Measurements from ENCODE around the gene PRRC2B.
"Not testable (repeated sequence)": the region's sequence is repeated elsewhere in the genome, so short reads cannot be mapped to it uniquely, and the experiment has no call there.

Gene PRRC2B

GRCh38 chr9:131491001-131491710, 97.3 kb downstream of the PRRC2B start:
- no peak for DNase-seq

GRCh38 chr9:131492070-131492469, 98.2 kb downstream of the PRRC2B start:
- DNase-seq: no peak

- DNase-seq: no peak
Observed at GRCh38 chr9:131494296-131494870, 100.5 kb downstream of the PRRC2B start.

- no peak for DNase-seq
Observed at GRCh38 chr9:131495785-131496184, 101.9 kb downstream of the PRRC2B start.

- no peak for DNase-seq
Observed at GRCh38 chr9:131496844-131497405, 103.0 kb downstream of the PRRC2B start.

GRCh38 chr9:131499254-131499767, 105.4 kb downstream of the PRRC2B start:
- no peak for DNase-seq

GRCh38 chr9:131500377-131500776, 106.5 kb downstream of the PRRC2B start:
- no peak for DNase-seq

- no peak for DNase-seq
Observed at GRCh38 chr9:131500939-131501541, 107.2 kb downstream of the PRRC2B start.

GRCh38 chr9:131502781-131503625, 109.1 kb downstream of the PRRC2B start, which contains the start of gene POMT1:
TSS of gene POMT1 (plus strand) at chr9:131502918. CDS start at chr9:131504219, 1,301 bp downstream.
- peak; percentile 91 to 95 (median 93) for DNase-seq

- peak; percentile 70 to 76 (median 74) for DNase-seq
Observed at GRCh38 chr9:131503626-131504465, 110.0 kb downstream of the PRRC2B start.

GRCh38 chr9:131505012-131505411, 111.1 kb downstream of the PRRC2B start:
- no peak for DNase-seq

- peak in 2 of 3 donors; percentile 15 to 45 for DNase-seq
Observed at GRCh38 chr9:131511416-131511815, 117.5 kb downstream of the PRRC2B start.

GRCh38 chr9:131511880-131512279, 118.0 kb downstream of the PRRC2B start:
- no peak for DNase-seq

GRCh38 chr9:131513177-131513576, 119.3 kb downstream of the PRRC2B start:
- no peak for DNase-seq

GRCh38 chr9:131515559-131516031, 121.7 kb downstream of the PRRC2B start:
- DNase-seq: not testable (repeated sequence)

GRCh38 chr9:131516100-131516499, 122.2 kb downstream of the PRRC2B start:
- DNase-seq: peak in 2 of 3 donors; percentile 23 to 34

GRCh38 chr9:131516930-131517329, 123.0 kb downstream of the PRRC2B start:
- no peak for DNase-seq

GRCh38 chr9:131517761-131518190, 123.9 kb downstream of the PRRC2B start:
- no peak for DNase-seq

GRCh38 chr9:131518553-131518952, 124.7 kb downstream of the PRRC2B start:
- DNase-seq: no peak

GRCh38 chr9:131520503-131520902, 126.6 kb downstream of the PRRC2B start:
- no peak for DNase-seq

GRCh38 chr9:131521203-131521602, 127.3 kb downstream of the PRRC2B start:
- no peak for DNase-seq
